Transverse colon (tissue), 4 donors: ENCODE results near the gene GTPBP3. TPM values are rescaled to one million over a fixed set of nuclear protein-coding genes. Genes with fewer than 3 reads are reported as not detected.
A peak's percentile ranks its signal among the peaks of the same experiment; 100 is the strongest.

Source experiments
- DNase-seq: peaks from one replicate; pipeline ENCODE4 v3.0.0-alpha.2; 2019
- H3K27ac ChIP-seq, 4 donors: fragments of 200-600 bp; sonication (generic); 2 replicates each; pipeline ENCODE4 v1.5.1; 2016 to 2018; ENCODE audit warnings: inconsistent platforms in 4 of 4
- H3K27me3 ChIP-seq: fragments of 200-600 bp; sonication (generic); 2 replicates; pipeline ENCODE4 v1.5.1; 2017; ENCODE audit warnings: inconsistent platforms
- H3K36me3 ChIP-seq, 4 donors: fragments of 200-600 bp; sonication (generic); 2 replicates each; pipeline ENCODE4 v1.5.1; 2017 to 2019; ENCODE audit warnings: inconsistent platforms in 4 of 4
- H3K4me1 ChIP-seq, 4 donors: fragments of 200-600 bp; sonication (generic); 2 replicates each; pipeline ENCODE4 v1.5.1; 2017 to 2020; ENCODE audit warnings: inconsistent platforms in 4 of 4
- H3K4me3 ChIP-seq, 4 donors: fragments of 200-600 bp; sonication (generic); 1 replicate in 1 of 4; 2 replicates in 3 of 4; pipeline versions ENCODE4 v1.5.1 to v1.6.1; 2017 to 2019; ENCODE audit warnings: inconsistent platforms in 4 of 4
- H3K9me3 ChIP-seq, 2 donors: fragments of 200-600 bp; sonication (generic); 2 replicates each; pipeline ENCODE4 v1.5.1; 2017 to 2019; ENCODE audit warnings: inconsistent platforms in 2 of 2
- CTCF ChIP-seq, 5 experiments: fragments of 200-600 bp in 3 of 5; fragments of 450-650 bp in 2 of 5; sonication (generic) in 3 of 5; IDR thresholded peaks; 1 replicate in 2 of 5; 2 replicates in 3 of 5; pipeline ENCODE4 v1.5.1; 2016 to 2017; ENCODE audit warnings: antibody characterized with exemption in 5 of 5, inconsistent platforms in 3 of 5, mild to moderate bottlenecking in 2 of 5, moderate library complexity in 1 of 5
- EP300 ChIP-seq: sonication (generic); formaldehyde crosslinking; IDR thresholded peaks from one replicate; pipeline ENCODE4 v1.6.1; 2017; ENCODE audit warnings: antibody characterized with exemption, low read depth
- POLR2A ChIP-seq: fragments of 450-650 bp; IDR thresholded peaks from one replicate; pipeline ENCODE4 v1.6.1; 2016; ENCODE audit warnings: antibody characterized with exemption, mild to moderate bottlenecking, moderate library complexity
- POLR2AphosphoS5 ChIP-seq, 3 donors: sonication (generic); formaldehyde crosslinking; IDR thresholded peaks; one replicate each; pipeline ENCODE4 v1.6.1; 2016; ENCODE audit warnings: antibody characterized with exemption in 3 of 3
- WGBS, 2 donors: methylation state at CpG; one replicate each; pipeline ENCODE4 v1.1.5; 2018; ENCODE audit warnings: low coverage in 1 of 2; 5-methylcytosine and 5-hydroxymethylcytosine counted together
- in situ Hi-C, 4 donors: fragments of 200-750 bp; cut with MboI; loops; one replicate each; pipeline versions ENCODE4 v1.15.0 to v1.15.1; 2017; ENCODE audit warnings: low sequenced_read_pairs in 3 of 4, low pct_ligation_motif_present in 1 of 4, low pct_unique_long_range_greater_than_20kb in 1 of 4
- intact Hi-C: fragments of 100-400 bp; cut with DNase I; formaldehyde crosslinking; loops from one replicate; pipeline ENCODE4 v1.15.1; 2023; ENCODE audit warnings: low total_unique reads
- total RNA-seq, 4 donors: library from RNA; depleted of rRNA; stranded (reverse); fragments of >200 nt; gene quantifications; one replicate each; pipeline ENCODE4 v1.1.0, GENCODE V29; 2016

GTPBP3 gene
- total RNA-seq, 4 donors from 2014 or later = 24.7 to 206 (median 30.5) TPM

GRCh38 chr19:17323300-17323963 is 13.9 kb upstream of the GTPBP3 start:
- intact Hi-C loops = no loop called here
- H3K9me3 ChIP-seq = no peaks in the 10 kb centered on the region
- DNase-seq = no peak
- H3K27ac ChIP-seq = peak overlapping the region in 1 of 4 donors; percentile 21
- H3K4me1 ChIP-seq = peaks cover 4 to 16% (median 11%) of the 10 kb centered on the region in 4 donors
- TF ChIP-seq POLR2AphosphoS5 (IDR thresholded peaks at IDR 0.05) = no peak
- no peak for TF ChIP-seq CTCF (IDR thresholded peaks at IDR 0.05)
- TF ChIP-seq POLR2A = no peak
- TF ChIP-seq EP300 = no peak
- peaks cover 0 to 19% (median 8%) of the 10 kb centered on the region in 4 donors for H3K36me3 ChIP-seq
- H3K4me3 ChIP-seq = no peak overlapping the region
- in situ Hi-C loops = no loop called here
- no peaks in the 10 kb centered on the region for H3K27me3 ChIP-seq
- 55% methylated on average over 13 of the region's 56 CpGs; no CpG with 5 or more reads in 1 of the 2 donors for WGBS, 2 donors

- Histone ChIP-seq H3K27ac (peak overlapping the region in 1 of 4 donors; percentile 21), H3K4me1 (peaks cover 7 to 22% (median 16%) of the 10 kb centered on the region in 4 donors), H3K27me3 (peaks cover 3% of the 10 kb centered on the region), H3K4me3 (no peak overlapping the region), H3K36me3 (peaks cover 0 to 19% (median 8%) of the 10 kb centered on the region in 4 donors), H3K9me3 (no peaks in the 10 kb centered on the region)
- intact Hi-C loops = no loop called here
- in situ Hi-C loops = no loop called here
- DNase-seq = no peak
- TF ChIP-seq POLR2A (no peak), CTCF (IDR thresholded peaks at IDR 0.05) (no peak), EP300 (no peak), POLR2AphosphoS5 (IDR thresholded peaks at IDR 0.05) (no peak)
- 40% methylated on average over 2 of the region's 7 CpGs; no CpG with 5 or more reads in 1 of the 2 donors for WGBS, 2 donors
Observed at GRCh38 chr19:17323964-17324332, 13.4 kb upstream of the GTPBP3 start.

- H3K36me3 ChIP-seq = peaks cover 0 to 13% (median 5%) of the 10 kb centered on the region in 4 donors
- H3K27ac ChIP-seq = no peak overlapping the region
- no peak for DNase-seq
- no peaks in the 10 kb centered on the region for H3K9me3 ChIP-seq
- H3K27me3 ChIP-seq = peaks cover 9% of the 10 kb centered on the region
- H3K4me1 ChIP-seq = peaks cover 13 to 27% (median 22%) of the 10 kb centered on the region in 4 donors
- 91% methylated on average over 27 of the region's 28 CpGs; no CpG with 5 or more reads in 1 of the 2 donors for WGBS, 2 donors
- in situ Hi-C loops (no loop called here), intact Hi-C loops (no loop called here)
- no peak for TF ChIP-seq EP300
- no peak for TF ChIP-seq POLR2A
- no peak overlapping the region for H3K4me3 ChIP-seq
Observed at GRCh38 chr19:17324357-17325114, 12.8 kb upstream of the GTPBP3 start.

- intact Hi-C loops = no loop called here
- no peak for DNase-seq
- H3K27me3 ChIP-seq = peaks cover 15% of the 10 kb centered on the region
- in situ Hi-C loops = no loop called here
- WGBS, 2 donors = 95% methylated on average over 4 of the region's 20 CpGs; no CpG with 5 or more reads in 1 of the 2 donors
- H3K27ac ChIP-seq = no peak overlapping the region
- peaks cover 0 to 7% (median 2%) of the 10 kb centered on the region in 4 donors for H3K36me3 ChIP-seq
- peaks cover 13 to 28% (median 22%) of the 10 kb centered on the region in 4 donors for H3K4me1 ChIP-seq
- no peak overlapping the region for H3K4me3 ChIP-seq
- H3K9me3 ChIP-seq = no peaks in the 10 kb centered on the region
- TF ChIP-seq POLR2A (no peak), POLR2AphosphoS5 (IDR thresholded peaks at IDR 0.05) (no peak), EP300 (no peak), CTCF (IDR thresholded peaks at IDR 0.05) (no peak)
Observed at GRCh38 chr19:17325133-17325532, 12.2 kb upstream of the GTPBP3 start.
